Measurements from ENCODE around the gene SPEF2.

GRCh38 chr5:35765921-35766320 lies 148.3 kb downstream of the SPEF2 start:
- TF ChIP-seq CTCF (conservative IDR thresholded peaks at IDR 0.05) = no peak
- no peak for TF ChIP-seq EZH2 (IDR thresholded peaks at IDR 0.05; ENCODE audit: low read depth)
